Stimulated activated CD4-positive, alpha-beta T cell treated with anti-CD3 and anti-CD28 coated beads, Interleukin-12 subunit alpha, Interleukin-12 subunit beta, amount 100 ng/mL, for 48 hours (primary cell): ENCODE data around the gene BLOC1S5.
"Not testable (repeated sequence)": the region's sequence is repeated elsewhere in the genome, so short reads cannot be mapped to it uniquely, and the experiment has no call there.

ENCODE experiments used
- DNase-seq, 3 donors: peaks; one replicate each; pipeline ENCODE4 v3.0.0-alpha.2; 2020; ENCODE audit warnings: low read depth in 2 of 3, low spot score in 1 of 3

The BLOC1S5 gene

GRCh38 chr6:7996538-7997111, 67.6 kb downstream of the BLOC1S5 start:
- no peak for DNase-seq

- DNase-seq = no peak
Measured at GRCh38 chr6:7993952-7994351, 70.2 kb downstream of the BLOC1S5 start.

GRCh38 chr6:7993399-7993798, 70.8 kb downstream of the BLOC1S5 start:
- DNase-seq = no peak

GRCh38 chr6:7992002-7992815, 72.0 kb downstream of the BLOC1S5 start:
- no peak for DNase-seq

GRCh38 chr6:7991536-7991935, 72.7 kb downstream of the BLOC1S5 start:
- DNase-seq = no peak

GRCh38 chr6:7986219-7986618, 78.0 kb downstream of the BLOC1S5 start:
- DNase-seq = no peak

- not testable (repeated sequence) for DNase-seq
Measured at GRCh38 chr6:7983967-7984366, 80.2 kb downstream of the BLOC1S5 start.

- DNase-seq = no peak
Measured at GRCh38 chr6:7979831-7980230, 84.4 kb downstream of the BLOC1S5 start.

GRCh38 chr6:7978736-7979135, 85.5 kb downstream of the BLOC1S5 start:
- no peak for DNase-seq

GRCh38 chr6:7976485-7977056, 87.6 kb downstream of the BLOC1S5 start:
- no peak for DNase-seq

GRCh38 chr6:7975764-7976146, 88.4 kb downstream of the BLOC1S5 start:
- no peak for DNase-seq

- no peak for DNase-seq
Measured at GRCh38 chr6:7974938-7975763, 89.0 kb downstream of the BLOC1S5 start.

- no peak for DNase-seq
Measured at GRCh38 chr6:7974565-7974937, 89.6 kb downstream of the BLOC1S5 start.

GRCh38 chr6:7973584-7973983, 90.6 kb downstream of the BLOC1S5 start:
- no peak for DNase-seq

- DNase-seq = no peak
Measured at GRCh38 chr6:7971499-7971898, 92.7 kb downstream of the BLOC1S5 start.

GRCh38 chr6:7970616-7971015, 93.6 kb downstream of the BLOC1S5 start:
- DNase-seq = no peak
